GM10248 (cell line): Measurements from ENCODE around the gene LMO7.

Source experiments
- CTCF ChIA-PET: fragments of 300-600 bp; sonication (Branson Sonifier 250); formaldehyde crosslinking; extraction: SDS; loops from one replicate; lab custom pipeline; 2021; ENCODE audit warnings: antibody characterized with exemption; lab: Yijun Ruan, JAX
- POLR2A ChIA-PET: fragments of 350-650 bp; sonication (Branson Sonifier 250); formaldehyde crosslinking; extraction: SDS; loops from one replicate; lab custom pipeline; 2020; ENCODE audit warnings: antibody characterized with exemption; lab: Yijun Ruan, JAX
- DNase-seq: peaks from one replicate; pipeline ENCODE4 v3.0.0; 2012; ENCODE audit errors: extremely low spot score
- CTCF ChIP-seq: IDR thresholded peaks from 2 replicates; pipeline ENCODE4 v1.5.1; 2012; ENCODE audit warnings: mild to moderate bottlenecking, low read depth; ENCODE audit errors: extremely low read depth, missing control alignments, control extremely low read depth

The LMO7 gene

GRCh38 chr13:75798353-75799255, 162.5 kb downstream of the LMO7 start:
- no peak for TF ChIP-seq CTCF
- CTCF ChIA-PET: interaction anchor here (0.7 to 4.0 kb wide), 4 partner anchors 8 to 103 kb away, joined by 3 to 22 read pairs (median 4); no protein-coding TSS in a partner anchor
- POLR2A ChIA-PET: no interaction called here
- DNase-seq: no peak

GRCh38 chr13:75800545-75800944, 164.4 kb downstream of the LMO7 start:
- POLR2A ChIA-PET: no interaction called here
- CTCF ChIA-PET: interaction anchor here (1.8 to 4.0 kb wide), 3 partner anchors 10 to 105 kb away, joined by 4 to 22 read pairs (median 8); no protein-coding TSS in a partner anchor
- no peak for DNase-seq

GRCh38 chr13:75801388-75801945, 165.3 kb downstream of the LMO7 start:
- DNase-seq: no peak
- POLR2A ChIA-PET: no interaction called here
- CTCF ChIA-PET: interaction anchor here (1.0 to 1.9 kb wide), 3 partner anchors 9 to 22 kb away, joined by 3 to 8 read pairs (median 4); no protein-coding TSS in a partner anchor
- no peak for TF ChIP-seq CTCF

More at GRCh38 chr13:75800545-75800944, 164.4 kb downstream of the LMO7 start:
- no peak for TF ChIP-seq CTCF

DNA sequence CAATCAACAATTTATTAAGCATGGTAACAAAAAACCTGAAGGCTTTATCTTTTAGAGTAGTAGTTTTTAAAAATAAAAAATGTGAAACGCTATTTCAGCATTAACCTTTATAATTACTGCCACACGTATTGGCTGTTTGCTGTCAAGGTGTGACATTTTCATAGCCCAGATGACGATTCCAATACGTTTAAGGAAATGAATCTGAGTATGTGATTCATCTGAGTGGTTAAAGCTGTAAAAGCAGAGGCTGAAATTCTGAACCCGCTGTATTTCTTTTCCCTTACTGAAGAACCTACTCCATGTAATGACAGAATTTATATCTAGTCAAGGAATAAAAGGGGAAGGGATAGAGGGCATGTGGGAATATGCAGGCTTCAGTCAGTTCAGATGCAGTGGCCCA, 166.0 kb downstream of the LMO7 start:
- POLR2A ChIA-PET: no interaction called here
- CTCF ChIA-PET: interaction anchor here (1.8 to 2.1 kb wide), 2 partner anchors 12 to 106 kb away, joined by 4 to 11 read pairs; no protein-coding TSS in a partner anchor
- DNase-seq: no peak
- TF ChIP-seq CTCF: no peak

- TF ChIP-seq CTCF: no peak
- peak; percentile 13 for DNase-seq
- CTCF ChIA-PET: interaction anchor here (1.0 to 2.1 kb wide), 5 partner anchors 13 to 107 kb away, joined by 3 to 11 read pairs (median 4); no protein-coding TSS in a partner anchor
- POLR2A ChIA-PET: no interaction called here
Measured at GRCh38 chr13:75803164-75803611, 167.1 kb downstream of the LMO7 start.

DNA sequence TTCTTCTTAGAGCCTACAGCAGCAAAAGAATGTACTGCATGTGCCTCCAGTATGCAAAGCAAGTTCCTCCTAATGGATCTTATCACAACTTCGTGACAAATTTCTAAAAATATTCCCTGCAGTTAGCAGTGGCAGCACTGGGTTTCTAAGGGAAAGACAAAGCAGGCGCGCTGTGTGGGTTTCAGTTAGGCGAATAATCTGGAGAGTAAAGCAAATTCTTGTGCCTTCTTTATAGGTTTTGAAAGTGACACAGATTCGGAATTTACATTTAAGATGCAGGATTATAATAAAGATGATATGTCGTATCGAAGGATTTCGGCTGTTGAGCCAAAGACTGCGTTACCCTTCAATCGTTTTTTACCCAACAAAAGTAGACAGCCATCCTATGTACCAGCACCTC, 167.9 kb downstream of the LMO7 start:
- no peak for DNase-seq
- TF ChIP-seq CTCF: no peak
- POLR2A ChIA-PET: no interaction called here
- CTCF ChIA-PET: interaction anchor here (1.5 to 2.1 kb wide), 3 partner anchors 13 to 108 kb away, joined by 3 to 11 read pairs (median 4); no protein-coding TSS in a partner anchor
